Measurements from ENCODE around the gene PCDHGB6.

GRCh38 chr5:141437221-141437620, 29.4 kb downstream of the PCDHGB6 start:
- TF ChIP-seq CTCF (IDR thresholded peaks at IDR 0.05; ENCODE audit: insufficient read depth, low read length, poor library complexity, severe bottlenecking) (no peak), EZH2phosphoT487 (conservative IDR thresholded peaks at IDR 0.05; ENCODE audit: low read length) (no peak)

Measured in SU-DHL-6 (cell line).